HepG2 (cell line): ENCODE results near the gene CLEC7A.

Source experiments
- CTCF ChIP-seq: sonication (generic); formaldehyde crosslinking; IDR thresholded peaks from 2 replicates; pipeline ENCODE4 v1.5.0; 2020; ENCODE audit warnings: mild to moderate bottlenecking, missing genetic modification reagents, moderate library complexity
- ESRRA ChIP-seq: sonication (generic); formaldehyde crosslinking; IDR thresholded peaks from 2 replicates; pipeline ENCODE4 v1.5.1; 2020; ENCODE audit warnings: mild to moderate bottlenecking, low read depth, missing genetic modification reagents
- MBD4 ChIP-seq: IDR thresholded peaks from 2 replicates; pipeline ENCODE4 v1.6.1; 2012; ENCODE audit warnings: low read length, inconsistent platforms, borderline replicate concordance
- POLR2A ChIP-seq, 2 experiments: IDR thresholded peaks; 2 replicates each; pipeline ENCODE4 v1.6.1; 2011; ENCODE audit warnings: low read depth in 2 of 2, low read length in 2 of 2, mild to moderate bottlenecking in 1 of 2, moderate library complexity in 1 of 2; ENCODE audit not compliant: insufficient read depth in 1 of 2
- TAF1 ChIP-seq: sonication (generic); formaldehyde crosslinking; IDR thresholded peaks from 2 replicates; pipeline ENCODE4 v1.4.0; 2020; ENCODE audit warnings: missing genetic modification reagents
- U2AF2 ChIP-seq: fragments of 200-400 bp; formaldehyde crosslinking; IDR thresholded peaks from 2 replicates; pipeline ENCODE4 v1.6.1; 2017; ENCODE audit warnings: low read depth, mild to moderate bottlenecking, low read length
- ZBTB34 ChIP-seq: sonication (generic); formaldehyde crosslinking; IDR thresholded peaks from 2 replicates; pipeline ENCODE4 v1.8.0; 2022; ENCODE audit warnings: mild to moderate bottlenecking, missing genetic modification reagents
- ZC3H4 ChIP-seq: sonication (generic); formaldehyde crosslinking; IDR thresholded peaks from 2 replicates; pipeline ENCODE4 v1.4.0; 2020; ENCODE audit warnings: missing genetic modification reagents, borderline replicate concordance
- ZFP62 ChIP-seq: sonication (generic); formaldehyde crosslinking; IDR thresholded peaks from 2 replicates; pipeline ENCODE4 v1.4.0; 2020; ENCODE audit warnings: missing genetic modification reagents
- ZNF770 ChIP-seq: sonication (generic); formaldehyde crosslinking; IDR thresholded peaks from 2 replicates; pipeline ENCODE4 v1.5.0; 2020; ENCODE audit warnings: mild to moderate bottlenecking, missing genetic modification reagents

- no peak for TF ChIP-seq TAF1 (CRISPR knock-in tag)
- no peak for TF ChIP-seq CTCF (CRISPR knock-in tag)
- no peak for TF ChIP-seq ZBTB34 (CRISPR knock-in tag)
- TF ChIP-seq POLR2A (IDR thresholded peaks at IDR 0.05; ENCODE audit: insufficient read depth in 1 of 2, low read depth in 2 of 2, low read length in 2 of 2), result no peak
- no peak for TF ChIP-seq ZNF770 (CRISPR knock-in tag)
- no peak for TF ChIP-seq U2AF2
- TF ChIP-seq MBD4, result no peak
- no peak for TF ChIP-seq ZC3H4
- TF ChIP-seq ESRRA (CRISPR knock-in tag), result no peak
- no peak for TF ChIP-seq ZFP62 (CRISPR knock-in tag)
Measured at GRCh38 chr12:10111451-10111850, 18.5 kb downstream of the CLEC7A start.
